Placental epithelial cell (primary cell): ENCODE results near the gene GNL3. TPM values are rescaled to one million over a fixed set of nuclear protein-coding genes. Genes with fewer than 3 reads are reported as not detected.

Experiments
- small RNA-seq: library from RNA; depleted of rRNA; stranded (forward); fragments of <200 nt; gene quantifications from one replicate; pipeline ENCODE3, GENCODE V24; 2012
- total RNA-seq: library from RNA; depleted of rRNA; stranded (reverse); fragments of >200 nt; gene quantifications from 2 replicates; pipeline ENCODE4 v1.2.3, GENCODE V29; 2012

GNL3 gene
- total RNA-seq, result 71.1 and 72.2 TPM in 2 replicates

GRCh38 chr3:52685709-52686691 lies at the start of gene GNL3, which contains the start of gene PBRM1:
Gene GNL3, plus strand, starts transcription at chr3:52686032. Its CDS starts 61 bp downstream, at chr3:52686093.
Gene PBRM1, minus strand, starts transcription at chr3:52685913.

GRCh38 chr3:52705688-52706686 lies 20.2 kb downstream of the GNL3 start, which contains the start of the genes GLT8D1 and SPCS1:
Gene GLT8D1, minus strand, starts transcription at chr3:52705791. Its CDS starts 5,331 bp downstream, at chr3:52700460.
Gene SPCS1, plus strand, starts transcription at chr3:52706106. Its CDS starts 141 bp downstream, at chr3:52706247.

Small RNAs within 50 kb of the gene (small RNA-seq; reads per million reads assigned to genes)
- not detected for gene AC006254.2
- gene RF00569, result 13,094 reads per million, percentile 100 among the genes with 10 or more reads in this experiment
- not detected for gene RF01183
- not detected for gene SNORD19
- not detected for gene SNORD19B
- gene SNORD69, result 661 reads per million, percentile 99 among the genes with 10 or more reads in this experiment

Other genes with a start within 250 kb of the GNL3 start
- not detected in 2 replicates for gene SEMA3G, start 240.9 kb upstream of the GNL3 start, total RNA-seq
- gene TNNC1, start 232.0 kb upstream of the GNL3 start, total RNA-seq, result 2.2 and 3.5 TPM in 2 replicates
- gene NISCH, start 230.4 kb upstream of the GNL3 start, total RNA-seq, result 66.2 and 93.0 TPM in 2 replicates
- gene STAB1, start 190.7 kb upstream of the GNL3 start, total RNA-seq, result 0.22 and 0.39 TPM in 2 replicates
- 113 and 281 TPM in 2 replicates for gene NT5DC2, start 152.2 kb upstream of the GNL3 start, total RNA-seq
- 1.3 and 9.0 TPM in 2 replicates for gene UQCC5, start 149.4 kb upstream of the GNL3 start, total RNA-seq
- gene PBRM1, start 119 bp upstream of the GNL3 start, total RNA-seq, result 70.3 and 83.8 TPM in 2 replicates
- gene GLT8D1, start 19.8 kb downstream of the GNL3 start, total RNA-seq, result 105 and 164 TPM in 2 replicates
- gene SPCS1, start 20.1 kb downstream of the GNL3 start, total RNA-seq, result 94.6 TPM in 2 replicates
- gene NEK4, start 84.9 kb downstream of the GNL3 start, total RNA-seq, result 16.1 and 18.0 TPM in 2 replicates
- gene ITIH1, start 91.6 kb downstream of the GNL3 start, total RNA-seq, result not detected in 2 replicates
- not detected in 2 replicates for gene ITIH3, start 108.8 kb downstream of the GNL3 start, total RNA-seq
- gene ITIH4, start 144.6 kb downstream of the GNL3 start, total RNA-seq, result 2.0 and 6.7 TPM in 2 replicates
- gene MUSTN1, start 149.0 kb downstream of the GNL3 start, total RNA-seq, result 0.79 TPM in 1 of 2 replicates, not detected in the other
- gene STIMATE, start 211.5 kb downstream of the GNL3 start, total RNA-seq, result 9.8 and 19.4 TPM in 2 replicates